GM18502 (cell line): ENCODE measurements around the gene THRA.
"Not testable (repeated sequence)": the region's sequence is repeated elsewhere in the genome, so short reads cannot be mapped to it uniquely, and the experiment has no call there.

Source experiments
- ATAC-seq: cut with Tn5 transposase; IDR thresholded peaks from one replicate; pipeline ENCODE4 v1.9.1; 2021; ENCODE audit warnings: mild to moderate bottlenecking; ENCODE audit not compliant: unreplicated experiment, poor library complexity

THRA gene

GRCh38 chr17:40139566-40140058 lies 76.8 kb downstream of the THRA start:
- peak; percentile 15 for ATAC-seq

- ATAC-seq, result not testable (repeated sequence)
These were observed 80.4 kb downstream of the THRA start for GRCh38 chr17:40143166-40143565.
